HG03280 (cell line): ENCODE results near the gene KSR2.
"Not testable (repeated sequence)": the region's sequence is repeated elsewhere in the genome, so short reads cannot be mapped to it uniquely, and the experiment has no call there.

Experiments
- ATAC-seq: cut with Tn5 transposase; IDR thresholded peaks from one replicate; pipeline ENCODE4 v1.9.1; 2021; ENCODE audit warnings: mild to moderate bottlenecking, moderate library complexity; ENCODE audit not compliant: unreplicated experiment

Gene KSR2

GRCh38 chr12:117829108-117829507 lies 139.7 kb downstream of the KSR2 start:
- ATAC-seq: no peak

DNA sequence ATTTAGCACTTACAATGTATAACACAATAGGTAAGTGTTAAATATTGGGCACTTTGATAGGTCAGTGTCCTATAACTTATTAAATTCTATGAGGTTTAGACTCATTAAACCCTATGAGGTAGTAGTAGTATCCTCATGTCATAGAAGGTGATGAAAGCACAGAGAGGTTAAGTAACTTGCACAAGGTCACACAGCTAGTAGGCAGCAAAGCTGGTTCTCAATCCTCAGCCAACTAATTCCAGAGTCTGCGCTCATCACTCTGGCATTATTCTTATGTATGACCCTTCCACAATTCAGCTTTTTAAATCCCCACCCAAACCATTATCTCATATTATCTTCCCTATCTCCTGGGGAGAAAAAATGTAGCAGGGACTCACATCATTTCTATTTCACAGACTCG lies 141.1 kb downstream of the KSR2 start:
- ATAC-seq: no peak

DNA sequence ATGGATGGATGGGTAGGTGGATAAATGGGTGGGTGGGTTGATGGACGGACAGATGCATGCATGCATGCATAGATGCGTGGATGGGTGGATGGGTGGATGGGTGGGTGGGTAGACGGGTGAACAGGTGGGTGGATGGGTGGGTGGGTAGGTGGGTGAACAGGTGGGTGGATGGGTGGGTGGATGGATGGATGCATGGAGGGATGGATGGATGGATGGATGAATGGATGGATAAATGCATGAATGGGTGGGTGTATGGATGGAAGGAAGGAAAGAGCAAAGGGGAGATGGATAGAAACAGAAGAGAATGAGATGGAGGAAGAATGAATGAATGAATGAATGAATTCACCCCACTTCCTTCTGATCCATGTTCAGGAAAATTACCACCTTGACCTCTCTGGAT lies 143.0 kb downstream of the KSR2 start:
- no peak for ATAC-seq

- ATAC-seq: no peak
Observed at GRCh38 chr12:117821480-117822175, 147.2 kb downstream of the KSR2 start.

DNA sequence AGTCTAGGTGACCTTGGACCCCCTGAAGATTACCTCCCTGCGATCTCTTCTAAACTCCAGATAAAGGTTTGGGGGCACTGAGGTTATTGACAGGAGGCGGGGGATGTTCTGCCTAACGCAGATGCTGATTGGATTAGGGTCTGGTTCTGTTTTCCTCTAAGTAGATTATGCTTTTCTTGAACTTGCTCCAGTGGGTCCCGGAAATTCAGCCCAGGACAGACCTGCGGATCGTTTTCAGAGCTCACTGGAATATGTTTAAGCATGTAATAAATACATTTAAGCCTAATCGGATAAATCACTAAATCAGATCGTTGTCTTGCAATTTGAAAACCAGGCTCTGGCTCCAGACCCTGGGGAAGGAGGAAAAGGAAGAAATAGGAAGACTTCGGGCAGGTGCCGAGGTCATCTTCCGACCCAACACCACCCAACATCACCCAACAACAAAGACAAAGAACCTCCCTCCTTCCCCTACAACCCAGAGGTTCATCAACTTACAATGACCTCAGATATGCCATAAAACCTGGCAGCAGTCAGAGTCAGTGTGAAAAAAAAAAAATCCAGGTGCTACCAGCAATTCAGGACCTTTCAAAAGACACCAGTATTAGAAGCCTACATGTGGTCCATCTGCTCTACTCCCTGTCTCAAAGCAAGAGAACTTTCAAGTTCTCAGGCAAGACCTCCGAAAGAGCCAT lies 148.4 kb downstream of the KSR2 start:
- ATAC-seq: no peak

GRCh38 chr12:117819160-117819559 lies 149.6 kb downstream of the KSR2 start:
- no peak for ATAC-seq

- no peak for ATAC-seq
Observed at GRCh38 chr12:117818400-117818799, 150.4 kb downstream of the KSR2 start.

DNA sequence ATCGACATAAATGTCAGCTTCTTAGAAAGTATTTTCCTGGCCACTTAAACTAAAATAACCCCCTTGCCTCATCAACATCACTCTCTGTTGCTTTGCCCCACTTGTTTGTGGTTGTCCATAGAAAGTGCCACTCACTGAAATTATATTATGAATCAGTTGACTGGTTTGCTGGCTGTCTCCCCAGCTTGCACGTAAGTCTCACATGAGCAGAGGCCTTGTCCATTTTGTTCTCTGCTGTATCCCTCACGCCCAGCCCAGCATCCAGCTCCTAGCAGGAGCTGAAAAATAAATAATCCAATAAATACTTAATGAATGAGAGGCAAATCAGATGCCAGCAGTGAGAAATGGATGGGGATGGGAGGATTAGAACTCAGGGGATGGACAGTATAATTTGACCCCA lies 159.3 kb downstream of the KSR2 start:
- no peak for ATAC-seq

DNA sequence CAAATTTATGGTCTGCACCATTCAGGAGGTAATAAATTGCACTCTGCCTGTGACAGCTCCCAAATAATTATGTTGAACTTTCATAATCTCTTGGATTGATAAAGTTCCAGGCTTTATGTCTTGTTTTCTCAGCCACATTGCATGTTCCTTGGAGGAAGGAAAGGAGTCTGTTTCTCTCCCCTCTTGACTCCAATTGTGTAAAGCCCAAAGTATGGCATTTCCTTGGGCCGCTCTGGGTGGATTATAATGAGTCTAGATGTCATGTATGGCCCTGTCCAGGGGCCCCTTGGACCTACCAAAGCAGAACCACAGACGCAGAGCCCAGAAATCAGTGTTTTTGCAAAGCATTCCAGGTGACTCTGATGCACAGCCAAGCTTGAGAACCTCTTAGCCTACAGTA lies 160.8 kb downstream of the KSR2 start:
- ATAC-seq: no peak

DNA sequence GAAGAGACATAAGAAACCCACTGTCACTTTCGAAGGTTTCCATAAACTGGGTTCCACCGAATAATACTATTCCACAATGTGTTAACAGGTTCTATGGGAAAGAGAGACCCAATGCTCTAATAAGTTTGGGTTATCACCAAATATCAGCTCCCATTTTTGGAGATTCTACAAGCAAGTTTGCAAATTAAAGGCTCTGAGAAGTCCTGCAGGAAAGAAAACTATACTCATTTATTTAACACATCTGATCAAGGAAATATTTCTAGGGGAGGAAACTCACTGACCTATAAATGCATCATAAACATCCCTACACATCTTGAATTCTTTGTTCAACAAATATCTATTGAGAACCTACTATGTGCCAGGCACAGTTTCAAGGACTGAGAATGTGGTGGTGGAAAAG lies 161.4 kb downstream of the KSR2 start:
- ATAC-seq: no peak

DNA sequence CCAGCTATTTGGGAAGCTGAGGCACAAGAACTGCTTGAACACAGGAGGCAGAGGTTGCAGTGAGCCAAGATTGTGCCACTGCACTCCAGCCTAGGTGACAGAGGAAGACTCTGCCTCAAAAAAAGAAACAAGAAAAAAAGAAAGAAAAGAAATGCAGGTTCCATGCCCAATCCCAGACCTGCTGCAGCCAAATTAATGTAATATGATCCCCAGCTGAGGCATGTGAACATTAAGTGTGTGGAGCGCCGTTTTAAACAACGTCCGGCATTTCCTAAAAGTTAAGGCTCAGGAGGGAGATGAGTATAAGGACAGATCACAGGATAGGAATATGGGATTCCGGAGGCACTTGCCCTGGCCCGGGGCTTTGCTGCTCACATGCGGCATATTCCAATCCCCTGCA lies 162.9 kb downstream of the KSR2 start:
- ATAC-seq: no peak

- ATAC-seq: no peak
Observed at GRCh38 chr12:117803001-117803400, 165.8 kb downstream of the KSR2 start.

- not testable (repeated sequence) for ATAC-seq
Observed at GRCh38 chr12:117800711-117801110, 168.1 kb downstream of the KSR2 start.

- ATAC-seq: no peak
Observed at GRCh38 chr12:117797202-117797601, 171.6 kb downstream of the KSR2 start.

- no peak for ATAC-seq
Observed at GRCh38 chr12:117792877-117793424, 175.8 kb downstream of the KSR2 start.

DNA sequence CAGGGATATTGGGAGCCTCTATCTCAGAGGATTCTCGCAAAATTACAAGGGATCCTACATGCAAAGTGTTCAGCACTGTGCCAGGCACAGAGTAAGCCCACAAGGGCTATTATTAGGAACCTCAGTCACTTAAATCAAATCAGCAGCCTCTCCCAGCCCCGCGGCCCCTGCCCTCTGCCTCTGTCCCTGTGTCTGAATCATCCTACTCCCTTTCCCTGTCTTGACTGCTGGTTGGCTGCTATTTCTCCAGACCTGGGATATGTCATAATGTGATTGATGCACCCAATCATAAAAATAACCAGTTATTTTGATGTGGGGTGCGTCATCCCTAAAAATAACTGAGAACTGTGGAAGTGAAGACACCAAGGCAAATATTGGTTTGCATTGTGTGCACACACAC lies 176.3 kb downstream of the KSR2 start:
- no peak for ATAC-seq

DNA sequence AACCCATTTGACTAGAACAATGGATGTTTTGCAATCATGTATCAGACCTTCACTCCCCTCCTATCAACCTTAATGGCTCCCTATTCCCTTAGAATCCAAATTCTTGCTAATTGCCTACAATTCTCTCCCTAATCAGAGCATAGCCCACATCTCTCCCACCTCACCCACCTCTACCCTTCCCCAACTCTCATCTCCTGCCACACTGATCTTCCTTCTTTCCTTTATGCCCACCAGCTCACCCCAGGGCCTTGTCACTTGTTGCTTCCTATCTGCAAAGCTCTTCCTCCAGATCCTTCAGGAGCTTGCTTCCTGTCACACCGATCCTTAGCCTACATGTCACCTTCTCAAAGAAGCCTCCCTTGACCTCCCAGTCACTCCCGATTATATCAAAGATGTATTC lies 177.8 kb downstream of the KSR2 start:
- ATAC-seq: no peak

DNA sequence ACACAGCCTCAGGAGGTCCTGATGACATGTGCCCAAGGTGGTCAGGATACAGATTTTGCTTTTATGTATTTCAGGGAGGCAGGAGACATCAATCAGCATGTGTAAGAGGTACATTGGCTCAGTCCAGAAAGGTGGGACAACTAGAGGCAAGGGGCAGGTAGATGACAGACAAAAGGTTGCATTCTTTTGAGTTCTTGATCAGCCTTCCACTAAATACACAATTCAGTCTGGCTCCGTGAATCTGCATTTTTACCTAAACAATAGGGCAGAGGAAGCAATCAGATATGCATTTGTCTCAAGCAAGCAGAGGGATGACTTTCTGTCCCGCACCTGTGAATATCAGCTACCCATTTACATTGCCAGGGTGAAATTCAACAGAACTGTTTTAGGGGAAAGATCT lies 178.6 kb downstream of the KSR2 start:
- no peak for ATAC-seq

- ATAC-seq: no peak
Observed at GRCh38 chr12:117789195-117789912, 179.4 kb downstream of the KSR2 start.

DNA sequence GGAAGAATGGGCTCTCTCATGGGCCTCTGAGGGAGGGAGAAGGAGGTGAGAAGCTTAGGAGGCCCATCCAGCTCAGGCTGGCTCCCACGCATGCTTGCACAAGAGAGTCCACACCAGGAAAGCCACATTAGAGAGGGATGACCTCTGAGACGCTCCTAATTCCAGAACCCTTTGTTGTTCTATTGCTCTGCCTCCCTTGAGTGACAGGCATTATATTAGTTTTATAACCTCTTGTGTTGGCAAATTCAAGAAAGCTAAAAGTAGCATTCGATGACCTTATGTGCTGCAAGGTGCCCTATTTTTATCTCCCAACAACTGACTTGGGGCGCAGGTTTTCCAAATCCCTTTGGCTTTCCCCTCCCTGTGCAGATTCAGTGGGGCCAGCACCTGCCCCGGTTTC lies 190.1 kb downstream of the KSR2 start:
- ATAC-seq: no peak

- no peak for ATAC-seq
Observed at GRCh38 chr12:117774941-117775775, 193.6 kb downstream of the KSR2 start.
